ENCODE results near the gene PMAIP1. TPM values are rescaled to one million over a fixed set of nuclear protein-coding genes. Genes with fewer than 3 reads are reported as not detected.
"Not testable (repeated sequence)": the region's sequence is repeated elsewhere in the genome, so short reads cannot be mapped to it uniquely, and the experiment has no call there.

PMAIP1 gene
- total RNA-seq, result 20.9 and 38.1 TPM in 2 replicates

DNA sequence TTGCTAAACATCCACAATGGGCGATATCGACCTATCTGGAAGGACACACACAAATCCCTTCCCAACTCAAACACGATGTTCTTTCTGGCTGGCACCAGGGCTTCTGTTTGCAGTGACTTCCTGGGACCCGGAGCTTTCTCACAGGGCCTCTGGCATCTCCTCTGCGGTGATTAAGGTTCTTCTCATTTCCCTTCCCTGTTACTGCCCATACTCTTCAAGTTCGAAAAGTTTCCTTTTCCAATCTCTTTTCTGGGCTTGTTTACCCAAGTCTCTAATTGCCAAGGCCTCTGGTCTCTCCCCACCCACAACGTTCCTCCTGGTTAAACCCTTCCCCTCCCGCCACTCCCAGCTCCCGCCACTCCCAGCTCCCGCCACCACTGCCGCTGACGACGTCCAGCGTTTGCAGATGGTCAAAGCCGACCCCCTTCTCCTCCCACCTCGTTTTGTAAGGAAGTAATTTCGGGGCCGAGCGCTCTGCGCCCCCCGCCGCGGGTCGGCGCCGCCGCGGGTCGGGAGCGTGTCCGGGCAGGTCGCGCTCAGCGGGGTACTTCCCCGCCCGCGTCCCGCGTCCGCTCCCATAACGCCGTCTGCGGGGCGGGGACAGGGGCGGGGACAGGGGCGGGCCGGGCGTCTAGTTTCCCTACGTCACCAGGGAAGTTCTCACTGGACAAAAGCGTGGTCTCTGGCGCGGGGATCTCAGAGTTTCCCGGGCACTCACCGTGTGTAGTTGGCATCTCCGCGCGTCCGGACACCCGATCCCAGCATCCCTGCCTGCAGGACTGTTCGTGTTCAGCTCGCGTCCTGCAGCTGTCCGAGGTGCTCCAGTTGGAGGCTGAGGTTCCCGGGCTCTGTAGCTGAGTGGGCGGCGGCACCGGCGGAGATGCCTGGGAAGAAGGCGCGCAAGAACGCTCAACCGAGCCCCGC lies at the start of gene PMAIP1:
TSS of gene PMAIP1 (plus strand) at position 699 of the 924 bp plus-strand sequence. CDS start at position 881, 182 bp downstream.
- peak; percentile 86 to 93 for DNase-seq (ENCODE audit: low read depth in 2 of 2)

DNA sequence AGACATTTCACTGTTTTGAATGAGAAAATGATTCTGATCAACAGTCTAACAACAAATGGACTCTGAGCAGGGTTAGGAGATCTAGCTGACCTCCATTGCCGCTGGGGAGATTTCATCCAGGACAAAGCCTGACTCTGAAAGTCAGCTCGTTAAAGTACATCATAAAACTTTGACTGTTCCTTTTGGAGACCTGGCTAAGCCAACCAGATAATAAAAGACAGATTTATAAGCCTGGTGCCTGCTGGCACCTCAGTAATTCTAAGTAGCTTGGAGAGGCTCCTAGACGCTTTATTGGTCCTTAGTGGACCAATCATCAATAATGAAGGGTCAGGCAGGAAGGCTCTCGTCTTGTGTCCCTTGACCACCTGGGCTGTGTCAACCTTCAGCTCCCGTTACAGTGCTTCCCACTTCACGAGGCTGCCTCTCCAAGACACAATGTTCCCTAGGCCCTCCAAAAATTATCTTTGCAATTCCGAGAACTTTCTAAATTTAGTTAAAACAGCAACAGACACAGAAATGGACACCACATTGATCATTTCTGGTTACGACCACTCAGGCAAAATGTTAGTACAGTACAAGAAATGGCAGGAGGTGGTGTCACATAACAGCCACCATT lies 47.9 kb upstream of the PMAIP1 start:
- no peak for DNase-seq (ENCODE audit: low read depth in 2 of 2)

DNA sequence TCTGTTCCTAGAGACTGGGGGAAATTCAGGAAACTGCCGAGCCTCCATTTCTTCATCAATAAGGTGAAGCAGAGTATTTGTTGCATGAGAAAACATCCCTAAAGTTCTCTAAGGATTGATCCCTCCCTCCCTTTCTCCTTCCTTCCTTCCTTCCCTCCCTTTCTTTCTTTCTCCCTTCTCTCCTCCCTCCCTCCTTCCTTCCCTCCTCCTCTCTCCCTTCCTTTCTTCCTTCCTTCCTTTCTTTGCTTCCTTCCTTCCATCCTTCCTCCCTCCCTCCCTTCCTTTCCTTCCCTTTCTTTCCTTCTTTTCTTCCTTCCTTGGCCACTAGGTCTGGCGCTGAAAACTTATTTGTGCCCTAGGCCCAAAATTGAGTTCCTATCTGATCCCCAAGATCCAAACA lies 47.2 kb upstream of the PMAIP1 start:
- DNase-seq (ENCODE audit: low read depth in 2 of 2), result no peak

DNA sequence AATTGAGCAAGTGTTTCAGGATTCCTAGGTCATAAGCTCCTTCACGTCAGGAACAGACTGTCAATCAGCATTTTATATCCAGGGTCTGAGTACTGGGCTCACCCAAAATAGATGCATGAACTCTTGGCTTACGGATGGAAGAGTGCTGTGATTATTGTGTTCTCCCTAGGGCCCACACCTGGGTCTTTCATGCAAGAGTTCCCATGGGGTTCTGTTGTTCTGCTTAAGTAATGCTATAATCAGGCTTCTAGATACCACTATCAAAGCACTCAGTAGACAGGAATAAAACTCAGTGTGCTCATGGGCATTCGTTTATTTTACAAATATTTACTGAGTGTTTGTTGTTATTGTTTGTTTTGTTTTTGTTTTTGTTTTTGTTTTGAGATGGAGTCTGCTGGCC lies 46.4 kb upstream of the PMAIP1 start:
- no peak for DNase-seq (ENCODE audit: low read depth in 2 of 2)

DNA sequence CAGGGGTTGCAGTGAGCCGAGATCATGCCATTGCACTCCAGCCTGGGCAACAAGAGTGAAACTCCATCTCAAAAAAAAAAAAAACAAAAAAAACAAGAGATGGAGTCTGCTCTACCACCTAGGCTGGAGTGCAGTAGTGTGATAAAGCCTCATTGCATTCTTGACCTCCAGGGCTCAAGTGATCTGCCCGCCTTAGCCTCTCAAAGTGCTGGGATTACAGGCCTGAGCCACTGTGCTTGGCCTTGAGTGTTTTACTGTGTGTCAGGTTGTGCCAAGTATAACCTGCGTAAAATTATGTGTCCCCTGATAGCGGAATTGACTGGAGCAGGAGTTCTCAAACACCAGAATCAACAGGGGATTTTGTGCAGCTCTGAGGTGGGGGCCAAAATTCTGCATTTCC lies 45.8 kb upstream of the PMAIP1 start:
- DNase-seq (ENCODE audit: low read depth in 2 of 2), result not testable (repeated sequence)

DNA sequence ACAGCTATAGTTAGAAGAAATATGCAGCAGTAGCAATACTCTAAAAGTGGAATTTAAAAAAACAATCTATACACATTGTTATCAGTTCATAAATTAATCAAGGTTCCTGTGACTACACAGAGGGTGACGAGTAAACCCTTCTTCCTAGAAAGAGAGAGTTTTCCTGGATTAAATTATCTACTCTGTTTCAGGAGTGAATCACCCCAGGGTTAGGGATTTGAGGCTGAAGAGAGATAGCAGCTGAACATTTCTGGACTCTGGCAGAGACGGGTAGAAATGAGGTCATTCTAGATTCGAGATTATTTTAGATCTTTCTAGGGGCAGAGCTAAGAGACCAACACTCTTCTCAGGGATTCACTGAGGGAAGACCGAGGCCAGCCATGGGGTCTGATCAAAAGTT lies 38.8 kb upstream of the PMAIP1 start:
- no peak for DNase-seq (ENCODE audit: low read depth in 2 of 2)

DNA sequence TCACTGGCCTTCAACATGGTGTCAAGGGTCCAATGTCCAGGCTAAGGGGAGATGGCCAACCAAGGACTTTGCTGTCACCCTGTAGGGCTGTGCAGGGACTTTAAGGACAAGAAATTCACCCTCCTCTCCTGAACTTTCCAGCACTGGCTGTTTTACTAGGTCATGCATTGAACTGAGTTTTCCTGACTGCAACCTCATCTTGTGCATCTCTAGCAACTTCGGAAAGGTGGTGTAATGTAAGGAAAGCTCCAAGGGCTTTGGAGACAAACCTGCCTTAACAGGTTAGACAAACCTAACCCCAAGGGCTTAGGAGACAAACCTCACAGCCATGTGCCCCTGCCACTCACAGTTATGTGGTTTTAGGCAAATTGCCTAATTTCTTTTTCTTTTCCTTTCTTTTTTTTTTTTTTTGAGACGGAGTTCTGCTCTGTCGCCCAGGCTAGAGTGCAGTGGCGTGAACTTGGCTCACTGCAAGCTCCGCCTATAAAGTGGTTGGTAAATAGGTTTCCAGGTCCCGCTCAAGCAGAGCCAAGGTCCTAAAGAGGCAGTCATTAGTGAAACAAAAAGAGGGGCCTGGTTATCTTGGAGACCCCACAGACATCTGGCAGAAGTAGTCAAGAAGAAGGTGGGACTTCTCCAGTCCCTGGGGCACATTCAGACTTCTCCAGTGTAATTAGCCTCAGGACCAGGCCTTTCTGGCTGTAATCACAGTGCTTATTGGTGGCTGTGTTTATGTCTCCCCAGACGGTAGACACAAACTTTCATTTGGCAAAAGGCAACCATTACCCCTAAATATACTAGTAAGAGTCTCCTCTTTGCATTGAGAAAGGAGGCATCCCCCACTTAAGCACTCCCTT lies 37.6 kb upstream of the PMAIP1 start:
- no peak for DNase-seq (ENCODE audit: low read depth in 2 of 2)

DNA sequence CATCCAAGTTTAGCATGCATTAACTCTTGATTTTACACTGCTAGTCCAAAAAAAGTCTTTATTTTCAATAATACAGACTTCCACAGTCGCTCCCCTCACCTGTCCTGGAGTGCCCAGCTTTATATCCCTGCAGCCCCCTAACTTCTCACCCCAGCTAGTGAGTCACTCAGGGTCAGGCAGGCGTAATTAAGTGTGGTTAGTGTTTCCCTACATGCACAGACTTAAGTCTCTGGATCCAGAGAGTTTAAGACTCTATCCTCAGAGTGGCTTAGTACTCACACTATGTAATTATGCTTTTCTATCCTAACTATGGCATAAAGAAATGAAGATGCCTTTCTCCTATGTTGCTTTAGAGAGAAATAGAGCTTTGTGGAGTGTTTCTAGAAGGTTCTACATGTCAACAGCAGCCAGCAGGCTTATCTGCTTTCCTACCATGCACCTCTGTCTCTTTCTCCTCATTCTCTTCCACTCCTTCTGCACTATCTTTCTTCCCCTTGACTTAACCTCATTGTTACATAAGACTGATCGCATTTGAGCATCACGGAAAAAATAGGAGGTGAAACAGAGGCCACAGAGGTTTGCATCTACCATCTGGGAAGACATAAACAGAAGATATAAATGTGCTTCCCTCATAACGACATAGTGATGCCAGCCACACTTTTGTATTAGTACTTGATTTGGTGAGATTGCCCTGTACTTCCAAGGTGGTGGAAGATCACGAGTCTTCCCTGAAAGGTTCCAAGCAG lies 34.4 kb upstream of the PMAIP1 start:
- no peak for DNase-seq (ENCODE audit: low read depth in 2 of 2)

DNA sequence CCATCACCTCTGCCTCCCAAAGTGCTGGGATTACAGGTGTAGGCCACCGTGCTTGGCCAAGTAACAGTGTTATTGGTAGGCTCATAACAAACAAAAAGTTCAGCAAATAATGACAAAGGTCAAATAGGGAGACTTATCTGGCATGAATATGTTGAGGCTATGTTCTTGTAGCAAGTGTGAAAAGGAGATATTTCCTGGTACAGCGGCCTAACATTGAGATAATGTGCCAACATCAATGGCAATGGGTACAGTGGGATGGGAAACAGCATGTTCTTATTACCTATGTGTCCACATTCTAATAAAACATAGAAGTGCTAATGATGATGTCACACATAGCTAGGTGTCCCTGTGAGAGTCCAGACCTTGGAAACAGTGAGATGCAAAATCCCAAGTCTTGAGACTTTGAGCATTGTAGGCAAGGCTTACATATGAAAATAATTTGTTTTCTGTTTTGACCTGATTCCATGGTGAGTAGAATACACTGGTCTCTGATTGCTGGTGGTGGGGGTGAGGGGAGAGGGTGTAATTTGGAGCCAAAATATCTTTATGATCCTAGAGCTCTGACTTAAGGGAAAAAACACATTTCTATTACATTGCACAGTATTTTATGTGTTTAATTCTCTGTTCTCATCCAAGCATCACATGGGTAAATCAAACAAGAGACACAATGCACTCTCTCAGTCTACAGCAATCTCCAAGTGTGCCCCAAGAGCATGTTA lies 33.1 kb upstream of the PMAIP1 start:
- DNase-seq (ENCODE audit: low read depth in 2 of 2), result no peak

DNA sequence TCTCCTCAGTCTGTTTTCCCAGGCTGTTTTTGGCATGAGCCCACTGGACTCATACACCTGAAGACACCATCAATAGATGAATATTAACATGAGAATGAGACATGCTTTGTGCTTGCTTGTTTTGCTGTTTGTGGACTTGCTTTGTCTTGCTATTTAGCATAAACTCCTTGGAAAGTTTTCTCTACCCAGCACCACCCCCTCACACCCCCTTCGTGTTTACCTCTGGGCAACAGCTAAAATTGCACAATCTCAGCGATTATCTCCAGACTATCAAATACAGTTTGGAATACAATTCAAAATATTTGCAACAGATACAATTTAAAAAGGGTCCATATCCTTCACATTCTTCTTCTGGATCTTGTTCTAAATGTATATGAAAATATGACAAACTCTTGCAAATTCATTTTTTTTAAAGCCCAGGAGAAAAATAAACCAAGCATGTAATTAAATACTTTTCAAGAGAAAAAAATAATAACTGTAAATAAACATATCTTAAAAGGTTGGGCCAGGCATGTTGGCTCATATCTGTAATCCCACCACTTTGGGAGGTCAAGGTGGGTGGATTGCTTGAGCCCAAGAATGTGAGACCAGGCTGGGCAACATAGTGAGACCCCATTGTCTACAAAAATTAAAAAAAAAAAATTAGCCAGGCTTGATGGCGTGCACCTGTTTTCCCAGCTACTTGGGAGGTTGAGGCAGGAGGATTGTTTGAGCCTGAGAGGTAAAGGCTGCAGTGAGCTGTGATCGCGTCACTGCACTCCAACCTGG lies 32.3 kb upstream of the PMAIP1 start:
- DNase-seq (ENCODE audit: low read depth in 2 of 2), result no peak

DNA sequence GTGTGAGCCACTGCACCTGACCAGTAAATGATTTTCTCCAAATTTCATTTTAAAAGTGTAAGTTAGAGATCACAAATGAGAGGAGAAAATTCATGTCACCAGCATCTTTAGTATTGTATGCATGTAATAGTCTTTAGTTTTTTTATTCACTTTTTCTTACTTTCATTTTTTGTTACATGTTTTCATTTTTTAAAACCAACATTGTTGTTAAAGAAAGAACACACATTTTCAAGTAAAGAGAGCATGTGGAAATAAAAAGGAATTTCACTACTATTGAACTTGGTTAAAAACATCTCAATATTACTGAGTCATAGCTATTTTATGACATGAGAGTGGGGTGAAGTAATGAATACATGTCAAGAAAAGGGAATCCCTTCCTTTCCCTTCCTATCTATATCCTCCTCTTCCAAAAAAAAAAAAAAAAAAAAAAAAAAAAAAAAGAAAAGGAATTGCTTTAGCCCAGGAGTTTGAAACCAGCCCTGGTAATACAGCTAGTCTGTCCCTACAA lies 29.1 kb upstream of the PMAIP1 start:
- DNase-seq (ENCODE audit: low read depth in 2 of 2), result no peak

DNA sequence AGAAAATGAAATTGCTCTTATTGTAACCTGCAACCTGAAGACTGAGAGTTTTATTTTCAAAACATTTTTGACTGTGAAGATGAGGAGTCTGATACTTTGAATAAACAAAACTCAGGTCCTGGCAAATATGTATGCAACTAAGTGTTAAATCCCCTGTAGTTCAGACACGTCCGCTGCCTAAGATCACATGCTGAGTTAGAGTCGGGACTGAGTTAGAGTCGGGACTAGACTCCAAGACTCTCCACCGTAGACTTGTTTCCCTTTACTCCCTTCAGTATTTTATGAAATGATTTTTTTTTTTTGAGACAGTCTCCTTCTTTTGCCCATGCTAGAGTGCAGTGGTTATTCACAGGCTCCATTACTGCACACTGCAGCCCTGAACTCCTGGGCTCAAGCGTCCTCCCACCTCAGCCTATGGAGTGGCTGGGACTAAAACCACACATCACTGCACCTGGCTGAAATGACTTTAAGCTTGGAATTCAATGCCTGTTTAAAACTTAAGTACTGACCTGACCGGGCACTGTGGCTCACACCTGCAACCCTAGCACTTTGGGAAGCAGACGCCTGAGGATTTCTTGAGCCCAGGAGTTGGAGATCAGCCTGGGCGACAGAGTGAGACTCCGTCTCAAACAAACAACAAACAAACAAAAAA lies 28.0 kb upstream of the PMAIP1 start:
- no peak for DNase-seq (ENCODE audit: low read depth in 2 of 2)

DNA sequence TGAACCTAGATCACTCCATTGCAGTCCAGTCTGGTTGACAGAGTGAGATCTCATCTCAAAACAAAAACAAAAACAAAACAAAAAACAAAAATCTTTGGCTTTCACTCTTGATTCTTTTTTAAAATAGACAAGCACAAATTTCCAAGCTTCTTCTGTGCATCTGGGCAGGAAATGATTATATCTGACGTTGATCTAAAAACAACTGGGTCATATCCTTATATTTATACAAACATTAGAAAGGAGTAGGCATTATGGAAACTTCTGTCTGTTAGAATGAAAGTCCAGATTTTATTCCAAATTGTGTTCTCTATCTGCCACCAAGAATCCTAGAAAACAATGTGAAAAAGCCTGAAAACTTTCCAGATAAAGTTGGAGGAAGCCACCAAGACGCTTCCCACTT lies 26.2 kb upstream of the PMAIP1 start:
- DNase-seq (ENCODE audit: low read depth in 2 of 2), result peak in 1 of 2 donors; percentile 64

DNA sequence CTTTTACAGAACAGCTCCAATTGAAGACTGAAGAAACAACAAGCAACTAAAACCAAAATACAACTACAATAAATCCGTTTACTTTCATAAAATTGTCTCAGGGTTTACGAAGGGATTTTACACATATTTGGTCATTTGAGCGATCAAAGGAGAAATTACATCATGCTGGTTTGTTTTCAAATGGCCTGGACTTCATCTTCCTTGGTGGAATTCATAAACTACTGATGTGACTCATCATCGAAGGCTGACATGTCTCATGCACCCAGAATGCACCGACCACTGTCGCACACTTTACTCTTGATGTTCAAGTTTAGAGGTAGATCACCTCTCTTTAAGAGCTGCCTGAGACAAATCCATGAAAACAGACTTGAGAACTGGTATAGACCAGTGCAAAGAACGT lies 25.6 kb upstream of the PMAIP1 start:
- DNase-seq (ENCODE audit: low read depth in 2 of 2), result peak in 1 of 2 donors; percentile 84

DNA sequence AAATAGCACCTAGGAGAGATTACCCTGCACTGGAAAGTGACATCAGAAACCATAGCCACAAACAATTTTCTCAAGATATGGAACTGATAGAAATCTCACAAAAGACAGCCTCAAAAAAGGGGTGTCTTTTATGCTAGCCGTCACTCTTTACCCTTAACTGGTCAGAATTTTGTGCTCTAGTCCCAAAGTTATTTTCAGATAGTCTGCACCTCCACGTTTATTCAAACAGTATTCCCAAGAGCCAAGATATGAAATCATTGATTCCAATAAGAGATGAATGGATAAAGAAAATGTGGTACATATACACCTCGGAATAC lies 23.5 kb upstream of the PMAIP1 start:
- DNase-seq (ENCODE audit: low read depth in 2 of 2), result no peak

DNA sequence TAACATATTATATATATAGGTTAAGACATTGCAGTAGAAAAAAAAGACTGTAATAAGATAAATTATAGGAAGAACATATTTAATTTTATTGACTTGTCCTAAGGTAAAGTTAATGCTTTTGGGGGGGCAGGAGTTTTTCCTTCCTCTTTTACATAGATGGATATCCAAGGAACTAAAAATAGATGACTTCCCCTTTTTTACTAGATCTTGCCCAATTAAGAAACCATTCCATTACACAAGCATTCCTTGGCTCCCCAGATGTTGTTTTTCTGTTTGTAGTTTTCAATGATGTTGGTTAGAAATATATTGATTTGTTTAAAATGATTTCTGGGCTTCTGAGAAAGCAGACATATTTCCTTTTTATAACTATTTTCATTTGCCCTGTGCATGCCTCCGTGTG lies 22.4 kb upstream of the PMAIP1 start:
- no peak for DNase-seq (ENCODE audit: low read depth in 2 of 2)

DNA sequence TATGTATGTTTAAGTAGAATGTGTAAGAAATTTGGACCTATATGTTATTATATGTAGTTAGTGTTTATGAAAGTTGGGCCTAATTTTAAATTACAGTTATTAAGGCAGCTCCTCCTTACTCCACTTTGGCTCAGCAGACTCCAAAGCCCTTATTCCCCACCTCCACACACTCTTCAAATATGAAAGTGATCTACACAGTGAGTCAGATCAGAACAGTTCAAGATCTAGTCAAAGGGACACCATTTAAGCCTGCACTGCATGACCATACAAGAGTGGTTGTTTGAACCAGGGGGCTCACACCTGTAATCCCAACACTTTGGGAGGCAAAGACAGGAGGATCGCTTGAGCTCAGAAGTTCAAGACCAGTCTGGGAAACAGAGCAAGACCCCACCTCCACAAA lies 21.2 kb upstream of the PMAIP1 start:
- no peak for DNase-seq (ENCODE audit: low read depth in 2 of 2)

DNA sequence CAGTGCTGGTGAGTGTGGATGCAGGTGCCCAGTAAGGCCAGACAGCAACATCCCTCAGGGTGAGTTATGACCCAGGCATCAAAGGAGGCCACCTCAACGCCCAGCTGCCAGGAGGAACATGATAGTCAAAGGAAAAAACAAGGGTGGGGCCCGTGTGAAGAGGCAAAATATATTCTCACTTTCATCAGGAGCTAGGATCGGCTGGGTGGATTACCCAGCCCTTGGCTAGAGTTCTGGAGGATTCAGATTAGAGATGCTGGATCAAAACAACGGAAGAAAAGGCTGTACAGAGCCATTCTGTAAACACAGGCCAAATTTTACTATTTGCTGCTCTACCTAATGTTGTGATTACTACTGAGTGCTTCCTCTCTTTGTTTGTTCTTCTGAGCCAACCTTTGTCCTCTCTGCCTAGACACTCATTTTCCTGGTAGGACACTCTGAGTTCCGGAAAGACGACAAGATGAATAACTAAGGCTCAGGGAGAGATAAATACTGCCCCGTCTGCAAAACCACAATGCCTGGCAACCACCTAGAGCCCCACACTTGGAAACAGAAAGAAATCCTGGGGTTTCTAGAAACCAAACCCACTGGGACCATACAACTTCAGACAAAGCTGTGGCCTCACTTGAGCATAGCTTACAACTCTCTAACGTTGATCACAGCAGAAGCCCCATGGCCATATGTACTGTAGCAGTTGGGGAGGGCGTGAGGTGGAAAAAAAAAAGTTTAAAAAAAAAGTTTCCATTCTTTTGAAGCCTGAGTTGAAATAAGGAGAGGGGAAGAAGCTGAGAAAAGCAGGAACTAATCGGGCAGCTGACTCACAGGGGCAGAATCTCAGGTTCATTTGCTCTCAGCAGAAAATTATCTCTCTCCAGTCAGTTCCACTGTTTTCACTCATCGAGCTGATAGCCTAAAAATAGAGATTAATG lies 17.8 kb upstream of the PMAIP1 start:
- DNase-seq (ENCODE audit: low read depth in 2 of 2), result peak; percentile 27 to 88

Measured in dermis microvascular lymphatic vessel endothelial cell (primary cell).